ENCODE results near the gene RAB43.

The RAB43 gene

GRCh38 chr3:129046037-129046731, 75.4 kb downstream of the RAB43 start:
- TF ChIP-seq NFRKB (IDR thresholded peaks at IDR 0.05) = no peak
- TF ChIP-seq SP1 (IDR thresholded peaks at IDR 0.05) = no peak
- no peak for TF ChIP-seq L3MBTL2 (conservative IDR thresholded peaks at IDR 0.05)
- ChIA-PET CTCF (no interaction called here), POLR2A (no interaction called here)
- DNase-seq (ENCODE audit: extremely low spot score) = no peak

DNA sequence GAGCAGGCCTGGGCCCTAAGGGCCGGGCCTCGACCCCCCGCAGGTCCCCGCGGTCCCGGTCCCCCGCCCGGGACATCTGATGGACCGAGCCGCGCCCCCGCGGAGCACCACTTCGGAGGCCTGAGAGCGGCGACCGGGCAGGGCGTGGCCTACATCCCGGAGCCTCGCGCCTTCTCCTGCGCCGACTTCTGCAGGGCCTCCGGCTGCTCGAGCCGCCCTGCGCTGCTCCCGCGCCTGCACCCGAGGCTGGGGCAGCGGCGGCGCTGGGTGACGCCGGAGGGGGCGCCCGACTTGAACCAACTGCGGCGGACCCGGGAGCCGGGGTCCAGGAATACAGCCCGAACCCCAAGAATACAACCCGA, 75.9 kb downstream of the RAB43 start:
- ChIA-PET POLR2A (no interaction called here), CTCF (no interaction called here)
- TF ChIP-seq ELF4 (IDR thresholded peaks at IDR 0.05) = no peak
- TF ChIP-seq L3MBTL2 (conservative IDR thresholded peaks at IDR 0.05) = no peak
- no peak for TF ChIP-seq HDGF (IDR thresholded peaks at IDR 0.05; ENCODE audit: borderline replicate concordance)
- TF ChIP-seq SUZ12 (IDR thresholded peaks at IDR 0.05) = no peak
- TF ChIP-seq BHLHE40 (IDR thresholded peaks at IDR 0.05; ENCODE audit: borderline replicate concordance) = no peak
- no peak for TF ChIP-seq TARDBP (IDR thresholded peaks at IDR 0.05)
- TF ChIP-seq LEF1 (IDR thresholded peaks at IDR 0.05; ENCODE audit: borderline replicate concordance) = no peak
- TF ChIP-seq ARNT (IDR thresholded peaks at IDR 0.05) = no peak
- DNase-seq (ENCODE audit: extremely low spot score) = no peak

- no peak for DNase-seq (ENCODE audit: extremely low spot score)
- POLR2A ChIA-PET = no interaction called here
- no peak for TF ChIP-seq TARDBP (IDR thresholded peaks at IDR 0.05)
- no peak for TF ChIP-seq NFRKB (IDR thresholded peaks at IDR 0.05)
- TF ChIP-seq PKNOX1 (IDR thresholded peaks at IDR 0.05) = no peak
- TF ChIP-seq FOXM1 (IDR thresholded peaks at IDR 0.05; ENCODE audit: borderline replicate concordance) = no peak
- TF ChIP-seq ELF4 (IDR thresholded peaks at IDR 0.05) = no peak
- TF ChIP-seq ARNT (IDR thresholded peaks at IDR 0.05) = no peak
- no peak for TF ChIP-seq L3MBTL2 (conservative IDR thresholded peaks at IDR 0.05)
- TF ChIP-seq BHLHE40 (IDR thresholded peaks at IDR 0.05; ENCODE audit: borderline replicate concordance) = no peak
- TF ChIP-seq SUZ12 (IDR thresholded peaks at IDR 0.05) = no peak
- CTCF ChIA-PET = interaction anchor here (0.6 kb wide), 1 partner anchor 122 kb away, joined by 3 read pairs; no protein-coding TSS in a partner anchor
Measured at GRCh38 chr3:129040579-129041300, 80.9 kb downstream of the RAB43 start.

DNA sequence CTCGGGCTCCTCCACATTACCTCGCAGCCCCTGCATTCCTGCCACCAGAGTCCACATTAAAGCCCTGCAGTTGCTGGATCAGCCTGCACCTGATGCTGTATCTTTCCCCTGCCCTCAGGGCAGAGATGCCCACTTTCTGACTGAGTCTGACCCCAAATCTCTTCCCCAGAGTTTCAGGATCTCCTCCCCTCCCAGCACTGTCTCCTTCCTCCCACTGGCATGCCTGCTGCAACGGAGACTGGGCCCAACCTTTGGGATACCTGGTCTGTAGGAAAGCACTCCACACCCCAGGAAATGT, 81.6 kb downstream of the RAB43 start:
- no peak for TF ChIP-seq L3MBTL2 (conservative IDR thresholded peaks at IDR 0.05)
- TF ChIP-seq PKNOX1 (IDR thresholded peaks at IDR 0.05) = no peak
- TF ChIP-seq CTBP1 (IDR thresholded peaks at IDR 0.05; ENCODE audit: borderline replicate concordance) = no peak
- no peak for TF ChIP-seq FOXM1 (IDR thresholded peaks at IDR 0.05; ENCODE audit: borderline replicate concordance)
- no peak for TF ChIP-seq FOXK2 (IDR thresholded peaks at IDR 0.05)
- TF ChIP-seq LEF1 (IDR thresholded peaks at IDR 0.05; ENCODE audit: borderline replicate concordance) = no peak
- TF ChIP-seq TARDBP (IDR thresholded peaks at IDR 0.05) = no peak
- no peak for TF ChIP-seq SUZ12 (IDR thresholded peaks at IDR 0.05)
- TF ChIP-seq NFRKB (IDR thresholded peaks at IDR 0.05) = no peak
- TF ChIP-seq ELF4 (IDR thresholded peaks at IDR 0.05) = no peak
- TF ChIP-seq FOXA1 (IDR thresholded peaks at IDR 0.05) = no peak
- TF ChIP-seq SP1 (IDR thresholded peaks at IDR 0.05) = no peak
- no peak for TF ChIP-seq BHLHE40 (IDR thresholded peaks at IDR 0.05; ENCODE audit: borderline replicate concordance)
- TF ChIP-seq HDGF (IDR thresholded peaks at IDR 0.05; ENCODE audit: borderline replicate concordance) = no peak
- no peak for TF ChIP-seq ARNT (IDR thresholded peaks at IDR 0.05)
- no peak for TF ChIP-seq ZNF384 (IDR thresholded peaks at IDR 0.05)
- no peak for DNase-seq (ENCODE audit: extremely low spot score)
- ChIA-PET CTCF (interaction anchor here (1.3 kb wide), 1 partner anchor 13 kb away, joined by 8 read pairs; no protein-coding TSS in a partner anchor), POLR2A (no interaction called here)

DNA sequence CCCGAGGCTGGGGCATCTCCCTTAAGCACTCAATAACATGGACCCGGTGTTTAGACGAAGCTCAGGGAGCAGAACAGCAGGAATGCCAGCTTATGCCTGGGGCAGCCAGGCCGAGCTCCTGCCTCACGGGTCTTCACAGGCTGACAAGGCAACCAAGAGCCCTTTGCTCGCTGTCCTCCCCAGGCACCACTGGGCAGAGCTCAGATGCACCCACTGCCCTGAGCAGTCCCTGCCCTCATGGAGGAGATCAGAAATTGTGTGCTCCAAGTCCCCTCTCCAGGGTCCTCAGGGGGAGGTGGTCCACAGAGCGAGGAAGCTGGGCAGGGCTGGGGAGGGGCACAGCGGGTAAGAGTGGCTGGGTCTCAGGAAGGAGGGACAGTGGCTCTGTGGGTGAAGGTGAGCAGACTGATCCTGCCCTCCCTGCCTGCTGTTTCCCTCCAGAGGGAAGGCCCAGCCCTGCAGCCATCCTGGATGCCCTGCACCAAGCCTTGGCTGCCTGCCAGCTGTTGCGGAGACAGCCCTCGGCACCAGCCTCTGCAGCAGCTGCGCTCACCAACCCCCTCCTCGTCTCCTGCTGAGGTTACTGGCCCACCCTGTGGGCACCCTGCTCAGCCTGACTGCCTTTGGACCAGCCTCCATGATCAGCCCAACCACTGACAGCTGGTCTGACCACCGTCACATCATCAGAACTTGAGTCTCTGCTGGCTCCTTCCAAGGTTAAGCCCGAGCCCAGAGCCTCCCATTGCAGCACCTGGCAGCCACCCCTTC, 82.1 kb downstream of the RAB43 start:
- CTCF ChIA-PET = interaction anchor here (0.7 to 1.3 kb wide), 2 partner anchors 13 to 46 kb away, joined by 3 to 8 read pairs; no protein-coding TSS in a partner anchor
- no peak for DNase-seq (ENCODE audit: extremely low spot score)
- TF ChIP-seq NFRKB (IDR thresholded peaks at IDR 0.05) (no peak), PKNOX1 (IDR thresholded peaks at IDR 0.05) (no peak), FOXA1 (IDR thresholded peaks at IDR 0.05) (no peak), ZNF384 (IDR thresholded peaks at IDR 0.05) (no peak), FOXK2 (IDR thresholded peaks at IDR 0.05) (no peak), CTBP1 (IDR thresholded peaks at IDR 0.05; ENCODE audit: borderline replicate concordance) (no peak), ELF4 (IDR thresholded peaks at IDR 0.05) (no peak), SP1 (IDR thresholded peaks at IDR 0.05) (no peak), TARDBP (IDR thresholded peaks at IDR 0.05) (no peak), LEF1 (IDR thresholded peaks at IDR 0.05; ENCODE audit: borderline replicate concordance) (no peak), FOXM1 (IDR thresholded peaks at IDR 0.05; ENCODE audit: borderline replicate concordance) (no peak), SUZ12 (IDR thresholded peaks at IDR 0.05) (no peak), BHLHE40 (IDR thresholded peaks at IDR 0.05; ENCODE audit: borderline replicate concordance) (no peak), L3MBTL2 (conservative IDR thresholded peaks at IDR 0.05) (no peak), HDGF (IDR thresholded peaks at IDR 0.05; ENCODE audit: borderline replicate concordance) (no peak), ARNT (IDR thresholded peaks at IDR 0.05) (no peak)
- POLR2A ChIA-PET = no interaction called here

Data from HEK293T (cell line).